C4-2B (cell line): ENCODE results near the gene GPR32.

ENCODE experiments used
- CTCF ChIP-seq: fragments of 450-650 bp; conservative IDR thresholded peaks from 2 replicates; pipeline ENCODE4 v1.5.1; 2017; ENCODE audit warnings: mild to moderate bottlenecking
- ZFX ChIP-seq: fragments of 450-650 bp; IDR thresholded peaks from 2 replicates; pipeline ENCODE4 v1.6.1; 2017

GRCh38 chr19:50804420-50805272 lies 34.4 kb downstream of the GPR32 start:
- TF ChIP-seq CTCF (no peak), ZFX (no peak)
